Measurements from ENCODE around the gene TSPAN19. TPM values are rescaled to one million over a fixed set of nuclear protein-coding genes. Genes with fewer than 3 reads are reported as not detected.

Gene TSPAN19
- total and polyA plus RNA-seq, 2 of the 8 experiments (the other 6 are each of a cell fraction or from before 2014, with no cell fraction given), result 0.09 TPM; not detected in 1

DNA sequence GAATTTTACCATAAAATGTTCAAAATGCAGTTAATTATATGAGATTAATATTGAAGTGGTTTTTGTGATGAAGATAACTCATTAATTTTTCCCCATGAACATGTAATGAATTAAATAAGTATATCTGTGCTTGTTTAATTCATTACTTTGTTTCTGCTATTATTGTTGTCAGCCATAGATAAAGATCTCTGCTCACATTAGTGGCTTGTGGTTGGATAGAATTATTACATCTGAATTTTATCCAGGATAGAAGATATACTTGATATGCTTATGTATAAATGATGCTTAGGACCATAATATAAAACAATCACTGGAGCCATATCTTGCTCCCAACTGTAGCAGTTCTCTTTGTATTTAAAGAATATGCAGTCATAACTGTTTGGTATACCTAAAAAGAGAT is 18.5 kb downstream of the TSPAN19 start:
- H3K18ac ChIP-seq (ENCODE audit: extremely low read depth, low read length), result no peak overlapping the region
- peaks cover 0 to 3% (median 0%) of the 10 kb centered on the region in 4 experiments; a peak in 1 of 7 replicates for H3K4me1 ChIP-seq (replicated peaks in 1 of 4; ENCODE audit: control insufficient read depth in 3 of 4, insufficient read depth in 4 of 4, low read length in 3 of 4)
- ChIA-PET CTCF (ENCODE audit: partially characterized antibody) (interaction anchor here (1.7 kb wide), 1 partner anchor 142 kb away, joined by 5 read pairs; no protein-coding TSS in a partner anchor), POLR2A (ENCODE audit: partially characterized antibody) (no interaction called here)
- no peak overlapping the region for H3K4me2 ChIP-seq (ENCODE audit: insufficient read depth in 1 of 2, low read depth in 2 of 2, low read length in 2 of 2)
- no peak overlapping the region for H2BK20ac ChIP-seq (ENCODE audit: low read length)
- no peak overlapping the region for H3K4me3 ChIP-seq (ENCODE audit: extremely low read depth in 1 of 4, insufficient read depth in 2 of 4, low read depth in 3 of 4, low read length in 4 of 4)
- no peak overlapping the region for H2BK120ac ChIP-seq (replicated peaks; ENCODE audit: low read depth, low read length)
- no peak for FAIRE-seq
- H2AFZ ChIP-seq (ENCODE audit: low read length), result no peak overlapping the region
- H3K23ac ChIP-seq (ENCODE audit: insufficient read length), result no peak overlapping the region
- H3K56ac ChIP-seq (replicated peaks; ENCODE audit: insufficient read length, low read depth, low read length), result no peak overlapping the region
- H2BK12ac ChIP-seq (ENCODE audit: low read depth, low read length), result no peak overlapping the region
- no peaks in the 10 kb centered on the region for H3K79me1 ChIP-seq (ENCODE audit: low read depth, low read length)
- no peak overlapping the region for H3K14ac ChIP-seq (ENCODE audit: insufficient read length)
- H2BK5ac ChIP-seq (ENCODE audit: low read depth, low read length), result no peak overlapping the region
- H3K9me3 ChIP-seq (ENCODE audit: insufficient read depth in 2 of 2, low read depth in 1 of 2, low read length in 1 of 2), result no peaks in the 10 kb centered on the region
- H2AK5ac ChIP-seq (ENCODE audit: low read depth, low read length), result no peak overlapping the region
- no peak overlapping the region for H4K5ac ChIP-seq (ENCODE audit: insufficient read length, low read depth, low read length)
- H3K23me2 ChIP-seq (ENCODE audit: low read depth, low read length), result no peaks in the 10 kb centered on the region
- no peak overlapping the region for H3K27ac ChIP-seq (ENCODE audit: low read depth, low read length)
- H3K79me2 ChIP-seq (ENCODE audit: control insufficient read depth in 1 of 2, insufficient read depth in 2 of 2, low read length in 2 of 2), result no peaks in the 10 kb centered on the region
- no peaks in the 10 kb centered on the region for H3K27me3 ChIP-seq (replicated peaks in 1 of 4; ENCODE audit: control insufficient read depth in 3 of 4, extremely low read depth in 1 of 4, insufficient read depth in 3 of 4, low read length in 3 of 4)
- H4K91ac ChIP-seq (replicated peaks; ENCODE audit: insufficient read length, low read length), result no peak overlapping the region
- TF ChIP-seq JUN (IDR thresholded peaks at IDR 0.05; ENCODE audit: low read depth, low read length) (no peak), TAF1 (IDR thresholded peaks at IDR 0.05; ENCODE audit: low read depth, low read length) (no peak), SP4 (IDR thresholded peaks at IDR 0.05; ENCODE audit: low read length) (no peak), BACH1 (IDR thresholded peaks at IDR 0.05; ENCODE audit: low read length) (no peak)
- TF ChIP-seq, protein P1, sequence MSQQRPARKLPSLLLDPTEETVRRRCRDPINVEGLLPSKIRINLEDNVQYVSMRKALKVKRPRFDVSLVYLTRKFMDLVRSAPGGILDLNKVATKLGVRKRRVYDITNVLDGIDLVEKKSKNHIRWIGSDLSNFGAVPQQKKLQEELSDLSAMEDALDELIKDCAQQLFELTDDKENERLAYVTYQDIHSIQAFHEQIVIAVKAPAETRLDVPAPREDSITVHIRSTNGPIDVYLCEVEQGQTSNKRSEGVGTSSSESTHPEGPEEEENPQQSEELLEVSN (IDR thresholded peaks at IDR 0.05), result no peak
- no peaks in the 10 kb centered on the region for H4K20me1 ChIP-seq (replicated peaks in 1 of 2; ENCODE audit: control insufficient read depth in 1 of 2, insufficient read depth in 2 of 2, low read length in 2 of 2)
- H3K4ac ChIP-seq (replicated peaks; ENCODE audit: insufficient read length, low read depth, low read length), result no peak overlapping the region
- no peak overlapping the region for H4K8ac ChIP-seq (ENCODE audit: extremely low read depth, insufficient read depth, low read length)
- H3K36me3 ChIP-seq (ENCODE audit: control insufficient read depth in 2 of 4, insufficient read depth in 4 of 4, low read length in 3 of 4), result no peaks in the 10 kb centered on the region
- H3K9ac ChIP-seq (replicated peaks in 1 of 4; ENCODE audit: extremely low read depth in 1 of 4, low read depth in 3 of 4, low read length in 3 of 4), result no peak overlapping the region
- DNase-seq (ENCODE audit: low read depth in 1 of 2, low spot score in 2 of 2), result no peak
- H2BK15ac ChIP-seq (ENCODE audit: low read length), result no peak overlapping the region

All from H1 (cell line).